WTC11 (cell line): Measurements from ENCODE around the gene TM9SF1.

Source experiments
- ETV6 ChIP-seq: sonication (generic); formaldehyde crosslinking; IDR thresholded peaks from 2 replicates; pipeline ENCODE4 v1.8.1; 2022; ENCODE audit warnings: mild to moderate bottlenecking, missing genetic modification reagents
- SMAD3 ChIP-seq: sonication (generic); formaldehyde crosslinking; IDR thresholded peaks from 2 replicates; pipeline ENCODE4 v1.8.0; 2022; ENCODE audit warnings: missing genetic modification reagents, mild to moderate bottlenecking, borderline replicate concordance
- TF ChIP-seq, protein P1 (sequence below): fragments of 200-600 bp; IDR thresholded peaks from 2 replicates; pipeline ENCODE4 v1.8.0; 2022; ENCODE audit warnings: antibody characterized with exemption

DNA sequence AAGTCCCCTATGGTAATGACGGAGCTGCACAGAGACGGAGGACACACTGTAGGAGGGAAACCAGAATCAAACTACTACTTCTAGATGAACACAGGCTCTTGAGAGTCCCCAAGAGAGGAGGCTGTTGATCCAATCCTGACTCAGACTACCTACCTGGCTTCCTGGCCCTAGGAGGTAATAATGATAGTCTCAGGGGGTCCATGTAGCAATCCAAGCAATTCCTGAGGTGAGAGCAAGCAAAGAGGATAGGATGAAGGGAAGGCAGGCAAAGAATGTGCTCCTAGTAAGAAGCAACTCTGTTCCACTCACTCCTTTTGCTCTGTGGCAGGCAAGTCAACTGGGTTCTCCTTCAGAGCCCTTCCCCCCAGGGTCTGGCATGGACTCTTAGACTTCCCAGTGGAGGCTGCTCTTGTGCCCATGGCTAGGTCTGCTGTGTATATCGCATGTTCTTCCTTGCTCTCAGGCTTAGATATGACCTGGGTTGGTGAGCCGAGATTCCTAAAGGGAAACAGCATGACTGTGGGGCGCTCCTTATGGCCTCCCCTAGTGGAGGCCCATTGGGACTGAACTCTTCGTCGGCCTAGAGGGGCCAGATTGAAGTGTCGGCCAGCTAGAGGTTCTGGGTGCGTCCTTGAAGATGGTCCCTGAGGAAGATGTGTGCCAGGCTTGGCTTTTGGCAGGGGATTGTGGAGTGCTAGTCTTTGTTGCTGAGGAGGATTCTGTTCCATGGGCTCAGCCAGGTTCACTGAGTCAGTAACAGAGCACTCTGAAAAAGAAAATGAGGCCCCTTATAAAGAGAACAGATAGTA lies 45.1 kb upstream of the TM9SF1 start:
- TF ChIP-seq, protein P1, sequence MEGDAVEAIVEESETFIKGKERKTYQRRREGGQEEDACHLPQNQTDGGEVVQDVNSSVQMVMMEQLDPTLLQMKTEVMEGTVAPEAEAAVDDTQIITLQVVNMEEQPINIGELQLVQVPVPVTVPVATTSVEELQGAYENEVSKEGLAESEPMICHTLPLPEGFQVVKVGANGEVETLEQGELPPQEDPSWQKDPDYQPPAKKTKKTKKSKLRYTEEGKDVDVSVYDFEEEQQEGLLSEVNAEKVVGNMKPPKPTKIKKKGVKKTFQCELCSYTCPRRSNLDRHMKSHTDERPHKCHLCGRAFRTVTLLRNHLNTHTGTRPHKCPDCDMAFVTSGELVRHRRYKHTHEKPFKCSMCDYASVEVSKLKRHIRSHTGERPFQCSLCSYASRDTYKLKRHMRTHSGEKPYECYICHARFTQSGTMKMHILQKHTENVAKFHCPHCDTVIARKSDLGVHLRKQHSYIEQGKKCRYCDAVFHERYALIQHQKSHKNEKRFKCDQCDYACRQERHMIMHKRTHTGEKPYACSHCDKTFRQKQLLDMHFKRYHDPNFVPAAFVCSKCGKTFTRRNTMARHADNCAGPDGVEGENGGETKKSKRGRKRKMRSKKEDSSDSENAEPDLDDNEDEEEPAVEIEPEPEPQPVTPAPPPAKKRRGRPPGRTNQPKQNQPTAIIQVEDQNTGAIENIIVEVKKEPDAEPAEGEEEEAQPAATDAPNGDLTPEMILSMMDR: no peak
- no peak for TF ChIP-seq SMAD3
- TF ChIP-seq ETV6 (CRISPR knock-in tag): no peak
